Fibroblast of pulmonary artery (primary cell): Measurements from ENCODE around the gene BDP1.
A peak's percentile ranks its signal among the peaks of the same experiment; 100 is the strongest.
"Not testable (repeated sequence)": the region's sequence is repeated elsewhere in the genome, so short reads cannot be mapped to it uniquely, and the experiment has no call there.

Source experiments
- DNase-seq: peaks from one replicate; pipeline ENCODE4 v3.0.0-alpha.2; 2010; ENCODE audit warnings: low read depth
- H3K4me3 ChIP-seq: replicated peaks from 2 replicates; pipeline ENCODE4 v1.5.1; 2011; ENCODE audit warnings: low read depth, mild to moderate bottlenecking, control low read depth, low read length, moderate library complexity
- CTCF ChIP-seq: IDR thresholded peaks from 2 replicates; pipeline ENCODE4 v1.5.1; 2011; ENCODE audit warnings: mild to moderate bottlenecking, control low read depth, low read length, inconsistent platforms; ENCODE audit errors: missing control alignments

Gene BDP1

GRCh38 chr5:71576241-71576640 is 120.8 kb downstream of the BDP1 start:
- no peak overlapping the region for H3K4me3 ChIP-seq
- no peak for TF ChIP-seq CTCF
- DNase-seq: no peak

GRCh38 chr5:71577839-71578238 is 122.4 kb downstream of the BDP1 start:
- not testable (repeated sequence) for DNase-seq

GRCh38 chr5:71582945-71583584 is 127.6 kb downstream of the BDP1 start:
- no peak for DNase-seq
- TF ChIP-seq CTCF: no peak
- H3K4me3 ChIP-seq: no peak overlapping the region

More at GRCh38 chr5:71577839-71578238, 122.4 kb downstream of the BDP1 start:
- not testable (repeated sequence) for H3K4me3 ChIP-seq

GRCh38 chr5:71586052-71586940 is 130.8 kb downstream of the BDP1 start:
- peak; percentile 29 for DNase-seq
- no peak for TF ChIP-seq CTCF
- peak overlapping the region; percentile 77 for H3K4me3 ChIP-seq

- no peak for TF ChIP-seq CTCF
- H3K4me3 ChIP-seq: peak within 1 kb of the TSS; percentile 77
- DNase-seq: peak; percentile 95
Observed at GRCh38 chr5:71586941-71587765, 131.7 kb downstream of the BDP1 start, which contains the start of gene MCCC2. Gene MCCC2 (plus strand): TSS chr5:71587340. CDS start chr5:71587426, 86 bp downstream.

GRCh38 chr5:71587766-71588532 is 132.5 kb downstream of the BDP1 start:
- no peak for TF ChIP-seq CTCF
- DNase-seq: peak; percentile 26
- H3K4me3 ChIP-seq: peak overlapping the region; percentile 77
